H1 (cell line): ENCODE measurements around the gene GZF1. TPM values are rescaled to one million over a fixed set of nuclear protein-coding genes. Genes with fewer than 3 reads are reported as not detected.

Experiments used
- CTCF ChIA-PET: fragments of 300-600 bp; sonication (Branson Sonifier 250); formaldehyde crosslinking; loops from one replicate; lab custom pipeline; 2021; ENCODE audit not compliant: partially characterized antibody; lab: Charles Lee
- POLR2A ChIA-PET: fragments of 300-600 bp; sonication (Branson Sonifier 250); formaldehyde crosslinking; loops from one replicate; lab custom pipeline; 2021; ENCODE audit warnings: inconsistent platforms; ENCODE audit not compliant: partially characterized antibody; lab: Charles Lee
- DNase-seq, 2 experiments: peaks; one replicate each; pipeline versions ENCODE4 v3.0.0 to v3.0.0-alpha.2; 2010 to 2022; ENCODE audit warnings: low spot score in 2 of 2, low read depth in 1 of 2, mixed read lengths in 1 of 2
- FAIRE-seq: peaks from 2 replicates; lab custom pipeline; 2011; peaks lifted over from hg19 to GRCh38; lab: Jason Lieb, UNC
- H2AFZ ChIP-seq: 2 replicates; pipeline ENCODE4 v1.8.1; 2012; ENCODE audit warnings: low read length, inconsistent platforms
- H2AK5ac ChIP-seq: 2 replicates; pipeline ENCODE4 v1.6.1; 2013; ENCODE audit warnings: low read depth, low read length
- H2BK120ac ChIP-seq: replicated peaks from 2 replicates; pipeline ENCODE3; 2013; ENCODE audit warnings: low read depth, low read length, inconsistent platforms
- H2BK12ac ChIP-seq: 2 replicates; pipeline ENCODE4 v1.6.1; 2013; ENCODE audit warnings: low read depth, low read length
- H2BK15ac ChIP-seq: 2 replicates; pipeline ENCODE4 v1.6.1; 2013; ENCODE audit warnings: low read length
- H2BK20ac ChIP-seq: 2 replicates; pipeline ENCODE4 v1.6.1; 2013; ENCODE audit warnings: low read length
- H2BK5ac ChIP-seq: 2 replicates; pipeline ENCODE4 v1.6.1; 2013; ENCODE audit warnings: low read depth, low read length
- H3K14ac ChIP-seq: 2 replicates; pipeline ENCODE4 v1.6.1; 2013; ENCODE audit warnings: inconsistent platforms; ENCODE audit not compliant: insufficient read length
- H3K18ac ChIP-seq: 2 replicates; pipeline ENCODE4 v1.6.1; 2013; ENCODE audit warnings: low read length; ENCODE audit errors: extremely low read depth
- H3K23ac ChIP-seq: 2 replicates; pipeline ENCODE4 v1.6.1; 2013; ENCODE audit warnings: inconsistent platforms; ENCODE audit not compliant: insufficient read length
- H3K23me2 ChIP-seq: 2 replicates; pipeline ENCODE4 v1.6.1; 2013; ENCODE audit warnings: low read depth, low read length
- H3K27ac ChIP-seq: 2 replicates; pipeline ENCODE4 v1.6.1; 2011; ENCODE audit warnings: low read depth, low read length, inconsistent platforms
- H3K27me3 ChIP-seq, 4 experiments: replicated peaks in 1 of 4; 1 replicate in 1 of 4; 2 replicates in 3 of 4; pipeline versions ENCODE4 v1.6.1 to v1.8.1; 2011 to 2013; ENCODE audit warnings: low read length in 3 of 4, mild to moderate bottlenecking in 3 of 4, inconsistent platforms in 2 of 4, mixed read lengths in 2 of 4, moderate library complexity in 1 of 4; ENCODE audit not compliant: control insufficient read depth in 3 of 4, insufficient read depth in 3 of 4; ENCODE audit errors: extremely low read depth in 1 of 4
- H3K36me3 ChIP-seq, 4 experiments: 2 replicates each; pipeline versions ENCODE4 v1.6.1 to v1.8.1; 2011 to 2013; ENCODE audit warnings: mild to moderate bottlenecking in 4 of 4, low read length in 3 of 4, moderate library complexity in 2 of 4, control low read depth in 1 of 4, inconsistent platforms in 1 of 4; ENCODE audit not compliant: insufficient read depth in 4 of 4, control insufficient read depth in 2 of 4
- H3K4ac ChIP-seq: replicated peaks from 2 replicates; pipeline ENCODE3; 2013; ENCODE audit warnings: low read length, low read depth, mixed read lengths, inconsistent platforms; ENCODE audit not compliant: insufficient read length
- H3K4me1 ChIP-seq, 4 experiments: replicated peaks in 1 of 4; 1 replicate in 1 of 4; 2 replicates in 3 of 4; pipeline versions ENCODE4 v1.6.1 to v1.8.1; 2011 to 2013; ENCODE audit warnings: low read length in 3 of 4, inconsistent platforms in 2 of 4, mixed read lengths in 1 of 4; ENCODE audit not compliant: insufficient read depth in 4 of 4, control insufficient read depth in 3 of 4
- H3K4me2 ChIP-seq, 2 experiments: 2 replicates each; pipeline versions ENCODE4 v1.6.1 to v1.8.1; 2011 to 2013; ENCODE audit warnings: low read depth in 2 of 2, low read length in 2 of 2, control low read depth in 1 of 2, inconsistent platforms in 1 of 2, mild to moderate bottlenecking in 1 of 2; ENCODE audit not compliant: insufficient read depth in 1 of 2
- H3K4me3 ChIP-seq, 4 experiments: fragments of 200-600, 300-600 bp in 1 of 4; sonication (generic), shearing (Covaris generic), sonication (Bioruptor Twin) in 1 of 4; 2 replicates each; pipeline versions ENCODE4 v1.5.1 to v1.8.1; 2011 to 2016; ENCODE audit warnings: low read length in 4 of 4, low read depth in 3 of 4, control low read depth in 2 of 4, inconsistent platforms in 2 of 4, mild to moderate bottlenecking in 2 of 4, mixed read lengths in 1 of 4, moderate library complexity in 1 of 4; ENCODE audit not compliant: insufficient read depth in 2 of 4; ENCODE audit errors: extremely low read depth in 1 of 4
- H3K56ac ChIP-seq: replicated peaks from 2 replicates; pipeline ENCODE3; 2013; ENCODE audit warnings: low read depth, mild to moderate bottlenecking, mixed read lengths, low read length, inconsistent platforms; ENCODE audit not compliant: insufficient read length
- H3K79me1 ChIP-seq: 2 replicates; pipeline ENCODE4 v1.6.1; 2013; ENCODE audit warnings: low read depth, low read length, control low read depth
- H3K79me2 ChIP-seq, 2 experiments: 2 replicates each; pipeline versions ENCODE4 v1.6.1 to v1.8.1; 2012 to 2013; ENCODE audit warnings: low read length in 2 of 2, mild to moderate bottlenecking in 2 of 2, inconsistent platforms in 1 of 2; ENCODE audit not compliant: insufficient read depth in 2 of 2, control insufficient read depth in 1 of 2
- H3K9ac ChIP-seq, 4 experiments: replicated peaks in 1 of 4; 1 replicate in 1 of 4; 2 replicates in 3 of 4; pipeline versions ENCODE4 v1.6.1 to v1.8.1; 2011 to 2013; ENCODE audit warnings: low read depth in 3 of 4, low read length in 3 of 4, control low read depth in 2 of 4, mild to moderate bottlenecking in 2 of 4, moderate library complexity in 2 of 4, inconsistent platforms in 1 of 4; ENCODE audit errors: extremely low read depth in 1 of 4
- H3K9me3 ChIP-seq, 2 experiments: 2 replicates each; pipeline versions ENCODE4 v1.6.1 to v1.8.1; 2012 to 2013; ENCODE audit warnings: mild to moderate bottlenecking in 2 of 2, moderate library complexity in 2 of 2, control low read depth in 1 of 2, inconsistent platforms in 1 of 2, low read depth in 1 of 2, low read length in 1 of 2, mixed read lengths in 1 of 2; ENCODE audit not compliant: insufficient read depth in 2 of 2
- H4K20me1 ChIP-seq, 2 experiments: replicated peaks in 1 of 2; 2 replicates each; pipeline versions ENCODE3 to v1.8.1; 2011 to 2013; ENCODE audit warnings: inconsistent platforms in 2 of 2, low read length in 2 of 2, mild to moderate bottlenecking in 1 of 2; ENCODE audit not compliant: insufficient read depth in 2 of 2, control insufficient read depth in 1 of 2
- H4K5ac ChIP-seq: 2 replicates; pipeline ENCODE4 v1.6.1; 2013; ENCODE audit warnings: low read length, low read depth, mixed read lengths, inconsistent platforms; ENCODE audit not compliant: insufficient read length
- H4K8ac ChIP-seq: 2 replicates; pipeline ENCODE4 v1.8.0; 2013; ENCODE audit warnings: mild to moderate bottlenecking, moderate library complexity, low read length, inconsistent platforms; ENCODE audit not compliant: insufficient read depth; ENCODE audit errors: extremely low read depth
- H4K91ac ChIP-seq: replicated peaks from 2 replicates; pipeline ENCODE3; 2013; ENCODE audit warnings: low read length, mixed read lengths, inconsistent platforms; ENCODE audit not compliant: insufficient read length
- WGBS, 2 experiments: shearing (Covaris generic) in 1 of 2; methylation state at CpG; one replicate each; pipeline versions ENCODE4 v1.1.6 to v1.1.7; 2013 to 2015; ENCODE audit warnings: low lambda C conversion rate in 2 of 2, mixed read lengths in 2 of 2, inconsistent platforms in 1 of 2, low coverage in 1 of 2, missing lambda C conversion rate in 1 of 2; ENCODE audit not compliant: insufficient replicate concordance in 2 of 2, insufficient coverage in 1 of 2, insufficient read length in 1 of 2; ENCODE audit errors: extremely low coverage in 1 of 2, missing lambda C conversion rate in 1 of 2; 5-methylcytosine and 5-hydroxymethylcytosine counted together
- polyA plus RNA-seq, 7 experiments: library from polyadenylated mRNA; depleted of rRNA in 3 of 7; stranded (reverse) in 5 of 7; unstranded in 2 of 7; fragments of >200 nt in 5 of 7; fragments of 200-250 nt in 2 of 7; gene quantifications; 1 replicate in 5 of 7; 2 replicates in 1 of 7; 4 replicates in 1 of 7; pipeline versions ENCODE4 v1.2.1 to v1.2.3, GENCODE V29; 2011 to 2013; ENCODE audit warnings: missing spikeins in 2 of 7, mixed read lengths in 2 of 7
- total RNA-seq: library from RNA; stranded (reverse); fragmentation: NEBNext Ultra II Directional; extraction: Animal tissue kit (Norgen Biotek cat#: 25700); gene quantifications from 2 replicates; pipeline ENCODE4 v1.2.1, GENCODE V29; 2021

Gene GZF1
- total and polyA plus RNA-seq, 2 of the 8 experiments (the other 6 are each of a cell fraction or from before 2014, with no cell fraction given) = 8.2 to 11.9 TPM

DNA sequence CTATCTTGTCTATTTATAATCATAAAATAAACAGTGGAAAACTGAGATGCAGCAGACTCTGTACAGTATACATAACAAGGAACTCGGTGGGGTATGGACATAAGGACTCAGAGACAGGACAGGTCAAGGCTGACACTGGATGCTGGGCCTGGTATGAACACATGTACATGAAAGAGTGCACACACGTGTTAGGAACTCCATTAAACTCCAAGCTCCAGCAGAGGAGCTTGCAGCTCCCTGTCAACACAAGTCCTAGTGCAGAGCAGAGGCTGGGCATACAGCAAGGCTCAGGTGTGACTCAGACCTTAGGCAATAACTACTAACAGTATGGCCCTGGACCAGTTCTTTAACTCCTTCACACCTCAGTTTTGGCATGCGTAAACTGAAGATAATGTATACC, 42.2 kb downstream of the GZF1 start:
- FAIRE-seq = no peak
- POLR2A ChIA-PET = no interaction called here
- H4K20me1 ChIP-seq = peaks cover 2 to 11% of the 10 kb centered on the region in 2 experiments

More for the DNA sequence above, 42.2 kb downstream of the GZF1 start:
- no peak overlapping the region for H3K4ac ChIP-seq
- H3K4me1 ChIP-seq = peaks cover 0 to 5% (median 0%) of the 10 kb centered on the region in 4 experiments; a peak in 1 of 7 replicates
- peaks cover 0 to 5% (median 1%) of the 10 kb centered on the region in 4 experiments; a peak in 1 of 8 replicates for H3K36me3 ChIP-seq
- no peak overlapping the region for H2BK120ac ChIP-seq
- H4K8ac ChIP-seq = no peak overlapping the region
- no peak overlapping the region for H2AFZ ChIP-seq
- no peak overlapping the region for H3K56ac ChIP-seq
- WGBS, 2 experiments = 89% methylated on average over 3 of the region's 3 CpGs; no CpG with 5 or more reads in 1 of the 2 experiments
- H3K4me3 ChIP-seq = no peak overlapping the region
- H3K23ac ChIP-seq = no peak overlapping the region
- H2BK5ac ChIP-seq = no peak overlapping the region
- H2AK5ac ChIP-seq = no peak overlapping the region
- H2BK15ac ChIP-seq = no peak overlapping the region
- DNase-seq = no peak
- CTCF ChIA-PET = interaction anchor here (1.1 to 2.2 kb wide), 2 partner anchors 9 to 42 kb away, joined by 3 to 5 read pairs; no protein-coding TSS in a partner anchor
- no peak overlapping the region for H4K91ac ChIP-seq
- H3K4me2 ChIP-seq = no peak overlapping the region
- H3K23me2 ChIP-seq = no peaks in the 10 kb centered on the region
- H3K27me3 ChIP-seq = no peaks in the 10 kb centered on the region
- no peak overlapping the region for H3K18ac ChIP-seq
- H3K79me2 ChIP-seq = peaks cover 3 to 70% of the 10 kb centered on the region in 2 experiments
- H3K14ac ChIP-seq = no peak overlapping the region
- no peak overlapping the region for H3K27ac ChIP-seq
- peaks cover 7% of the 10 kb centered on the region for H3K79me1 ChIP-seq
- no peak overlapping the region for H2BK12ac ChIP-seq
- no peak overlapping the region for H3K9ac ChIP-seq
- no peaks in the 10 kb centered on the region for H3K9me3 ChIP-seq
- no peak overlapping the region for H4K5ac ChIP-seq
- no peak overlapping the region for H2BK20ac ChIP-seq
